Naive thymus-derived CD4-positive, alpha-beta T cell (primary cell): ENCODE measurements around the gene CRHR2. TPM values are rescaled to one million over a fixed set of nuclear protein-coding genes. Genes with fewer than 3 reads are reported as not detected.

ENCODE experiments used
- ATAC-seq: fragments of 150-1000 bp; cut with Tn5 transposase; 2 replicates; pipeline ENCODE4 v1.10.0; 2021; ENCODE audit warnings: mild to moderate bottlenecking, moderate library complexity
- CTCF ChIA-PET: fragments of 350-600 bp; sonication (Branson Sonifier 250); formaldehyde crosslinking; loops from one replicate; lab custom pipeline; 2021; ENCODE audit warnings: antibody characterized with exemption; lab: Charles Lee
- POLR2A ChIA-PET: fragments of 350-600 bp; sonication (Branson Sonifier 250); formaldehyde crosslinking; loops from one replicate; lab custom pipeline; 2021; ENCODE audit warnings: antibody characterized with exemption, inconsistent platforms; lab: Charles Lee
- DNase-seq, 9 donors: peaks; one replicate each; pipeline versions ENCODE4 v3.0.0 to v3.0.0-alpha.2; 2020 to 2022; ENCODE audit warnings: mixed read lengths in 1 of 9
- H3K27ac ChIP-seq: one replicate; pipeline ENCODE4 v1.7.0; 2013; ENCODE audit warnings: mild to moderate bottlenecking, low read depth, low read length, moderate library complexity
- H3K27me3 ChIP-seq, 2 donors: one replicate each; pipeline ENCODE4 v1.7.0; 2013; ENCODE audit warnings: low read length in 2 of 2, mild to moderate bottlenecking in 2 of 2, moderate library complexity in 2 of 2; ENCODE audit not compliant: control insufficient read depth in 2 of 2, insufficient read depth in 2 of 2
- H3K36me3 ChIP-seq, 3 experiments: 1 replicate in 2 of 3; 2 replicates in 1 of 3; pipeline ENCODE4 v1.7.0; 2013; ENCODE audit warnings: low read length in 3 of 3, mild to moderate bottlenecking in 3 of 3, moderate library complexity in 1 of 3; ENCODE audit not compliant: insufficient read depth in 3 of 3, control insufficient read depth in 2 of 3
- H3K4me1 ChIP-seq, 2 donors: one replicate each; pipeline ENCODE4 v1.7.0; 2013; ENCODE audit warnings: low read length in 2 of 2, mild to moderate bottlenecking in 2 of 2, moderate library complexity in 1 of 2; ENCODE audit not compliant: control insufficient read depth in 2 of 2, insufficient read depth in 2 of 2
- H3K4me3 ChIP-seq: 2 replicates; pipeline ENCODE4 v1.7.0; 2013; ENCODE audit warnings: mild to moderate bottlenecking, low read length
- H3K9me3 ChIP-seq, 3 experiments: 1 replicate in 2 of 3; 2 replicates in 1 of 3; pipeline ENCODE4 v1.7.0; 2013; ENCODE audit warnings: low read length in 3 of 3; ENCODE audit not compliant: control insufficient read depth in 2 of 3
- H3K27ac Mint-ChIP-seq, 9 donors: one replicate each; pipeline ENCODE4 v1.8.0; 2020 to 2022; ENCODE audit warnings: mixed read lengths in 9 of 9, mild to moderate bottlenecking in 8 of 9, moderate library complexity in 5 of 9, inconsistent platforms in 2 of 9
- H3K27me3 Mint-ChIP-seq, 5 donors: one replicate each; pipeline ENCODE4 v1.8.0; 2021 to 2022; ENCODE audit warnings: mixed read lengths in 5 of 5, mild to moderate bottlenecking in 1 of 5
- H3K36me3 Mint-ChIP-seq, 5 donors: one replicate each; pipeline ENCODE4 v1.8.0; 2020 to 2022; ENCODE audit warnings: mixed read lengths in 5 of 5, mild to moderate bottlenecking in 3 of 5, inconsistent platforms in 1 of 5
- H3K4me1 Mint-ChIP-seq, 7 donors: one replicate each; pipeline ENCODE4 v1.8.0; 2020 to 2022; ENCODE audit warnings: mixed read lengths in 7 of 7, mild to moderate bottlenecking in 3 of 7, inconsistent platforms in 1 of 7
- H3K4me3 Mint-ChIP-seq, 10 donors: one replicate each; pipeline ENCODE4 v1.8.0; 2020 to 2022; ENCODE audit warnings: mild to moderate bottlenecking in 10 of 10, mixed read lengths in 10 of 10, moderate library complexity in 6 of 10, inconsistent platforms in 2 of 10
- H3K9me3 Mint-ChIP-seq, 11 donors: one replicate each; pipeline ENCODE4 v1.8.0; 2020 to 2022; ENCODE audit warnings: mixed read lengths in 11 of 11, mild to moderate bottlenecking in 4 of 11, inconsistent platforms in 1 of 11, moderate library complexity in 1 of 11
- intact Hi-C, 2 donors: fragments of 100-400 bp; cut with micrococcal nuclease; formaldehyde crosslinking; loops; one replicate each; pipeline ENCODE4 v1.15.1; 2023
- polyA plus RNA-seq, 2 donors: library from polyadenylated mRNA; unstranded; fragments of 300-500 nt; fragmentation: Illumina TruSeq; gene quantifications; one replicate each; pipeline ENCODE4 v1.2.3, GENCODE V29; 2021
- total RNA-seq, 6 experiments: library from RNA in 5 of 6; stranded (reverse) in 5 of 6; gene quantifications; 1 replicate in 5 of 6; 2 replicates in 1 of 6; pipeline ENCODE4 v1.2.3 and lab custom pipeline; 2021 to 2026

Gene CRHR2
- total and polyA plus RNA-seq, 7 experiments from 2014 or later = not detected

DNA sequence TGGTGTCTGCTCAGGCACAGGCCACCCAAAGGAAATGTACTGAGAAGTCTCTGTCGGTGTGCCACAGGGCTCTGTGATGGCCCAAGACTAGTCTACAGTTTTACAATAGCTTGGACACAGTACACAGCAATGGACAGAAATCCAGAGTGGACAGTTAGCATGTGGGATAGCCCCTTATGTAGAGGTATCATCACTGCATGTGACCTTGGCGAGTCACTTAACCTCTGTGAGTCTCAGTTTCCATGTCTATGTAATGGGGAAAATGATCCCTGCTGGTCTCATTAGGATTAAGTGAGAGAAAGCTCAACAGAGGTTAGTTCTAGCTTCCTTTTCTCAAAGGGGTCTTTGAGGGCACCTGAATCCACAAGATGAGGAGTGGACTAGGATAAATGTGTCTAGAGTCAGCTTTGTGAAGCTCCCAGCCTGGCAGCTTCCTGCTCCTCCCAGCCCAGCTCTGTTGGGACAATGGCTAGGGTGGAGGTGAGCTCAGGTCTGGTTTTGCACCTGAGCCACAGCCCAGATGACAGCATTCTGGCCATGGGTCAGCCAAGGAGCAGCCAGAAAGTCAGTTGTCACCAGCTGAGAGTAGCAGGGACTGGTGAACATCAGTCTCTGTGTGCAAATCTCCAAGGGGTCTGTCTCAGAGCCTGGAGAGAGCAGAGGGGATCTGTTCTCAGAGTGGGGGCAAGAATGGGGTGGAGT, 17.9 kb downstream of the CRHR2 start:
- Mint-ChIP-seq H3K27ac (no peak overlapping the region), H3K4me1 (no peaks in the 10 kb centered on the region), H3K36me3 (no peaks in the 10 kb centered on the region), H3K9me3 (no peaks in the 10 kb centered on the region), H3K4me3 (no peak overlapping the region), H3K27me3 (peaks cover 0 to 4% (median 0%) of the 10 kb centered on the region in 5 donors)
- ChIA-PET CTCF (no interaction called here), POLR2A (no interaction called here)
- no peak for ATAC-seq
- H3K27me3 ChIP-seq = no peaks in the 10 kb centered on the region
- no peak for DNase-seq
- H3K4me3 ChIP-seq = no peak overlapping the region
- intact Hi-C loops = no loop called here
- no peaks in the 10 kb centered on the region for H3K4me1 ChIP-seq
- H3K9me3 ChIP-seq = no peaks in the 10 kb centered on the region
- no peaks in the 10 kb centered on the region for H3K36me3 ChIP-seq
- no peak overlapping the region for H3K27ac ChIP-seq

DNA sequence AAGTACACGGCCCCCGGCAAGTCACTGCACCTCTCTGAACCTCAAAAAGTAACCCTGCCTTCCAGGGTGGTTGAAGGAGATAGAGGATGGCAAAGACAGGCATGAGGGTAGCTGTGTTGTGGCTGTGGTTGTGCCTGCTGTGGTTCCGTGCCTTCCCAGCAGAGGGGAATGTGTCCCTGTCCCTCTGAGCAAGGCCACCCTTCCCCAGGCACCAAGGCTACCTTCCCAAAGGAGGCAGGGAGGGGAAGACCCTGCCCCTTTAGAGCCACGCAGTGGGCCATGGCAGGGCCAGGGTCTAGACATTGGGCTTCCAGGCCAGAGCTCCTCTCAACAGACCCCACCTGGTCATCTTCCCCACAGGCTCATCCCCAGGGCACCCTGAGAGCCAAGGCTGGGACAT, 18.8 kb downstream of the CRHR2 start:
- intact Hi-C loops = no loop called here
- Mint-ChIP-seq H3K27me3 (peaks cover 0 to 4% (median 0%) of the 10 kb centered on the region in 5 donors), H3K4me3 (no peak overlapping the region), H3K27ac (no peak overlapping the region), H3K36me3 (no peaks in the 10 kb centered on the region), H3K4me1 (peaks cover 0 to 5% (median 0%) of the 10 kb centered on the region in 7 donors), H3K9me3 (no peaks in the 10 kb centered on the region)
- H3K36me3 ChIP-seq = no peaks in the 10 kb centered on the region
- no peaks in the 10 kb centered on the region for H3K9me3 ChIP-seq
- no peaks in the 10 kb centered on the region for H3K4me1 ChIP-seq
- DNase-seq (no peak), ATAC-seq (no peak)
- POLR2A ChIA-PET = no interaction called here
- H3K27ac ChIP-seq = no peak overlapping the region
- H3K27me3 ChIP-seq = no peaks in the 10 kb centered on the region
- CTCF ChIA-PET = interaction anchor here (1.2 kb wide), 1 partner anchor 64 kb away, joined by 4 read pairs; no protein-coding TSS in a partner anchor
- no peak overlapping the region for H3K4me3 ChIP-seq

DNA sequence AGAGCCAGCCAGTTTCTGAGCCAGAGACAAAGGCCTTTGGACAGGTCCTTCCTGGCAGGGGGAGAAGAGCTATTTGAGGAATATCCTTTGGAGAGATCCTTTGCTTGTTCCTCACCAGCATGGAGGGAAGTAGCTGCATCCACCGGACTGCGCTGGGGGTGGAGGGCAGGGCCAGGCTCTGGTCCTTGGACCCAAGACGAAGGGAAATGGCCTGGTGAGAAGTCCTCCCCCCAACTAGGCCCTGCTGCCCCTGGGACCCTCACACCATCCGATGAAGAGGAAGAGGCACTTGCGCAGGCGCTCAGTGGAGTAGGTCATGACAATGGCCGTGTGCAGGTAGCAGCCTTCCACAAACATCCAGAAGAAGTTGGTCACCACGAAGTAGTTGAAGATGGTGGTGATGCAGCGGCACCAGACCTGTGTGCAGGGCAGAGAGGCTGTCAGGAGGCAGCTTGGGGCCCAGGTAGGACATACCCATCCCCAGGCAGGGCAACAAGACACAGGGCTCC, 19.8 kb downstream of the CRHR2 start:
- ATAC-seq (no peak), DNase-seq (no peak)
- no peaks in the 10 kb centered on the region for H3K36me3 ChIP-seq
- intact Hi-C loops = no loop called here
- peaks cover 0 to 3% (median 0%) of the 10 kb centered on the region in 5 donors for H3K36me3 Mint-ChIP-seq
- H3K4me1 ChIP-seq = no peaks in the 10 kb centered on the region
- H3K27me3 ChIP-seq = no peaks in the 10 kb centered on the region
- no peak overlapping the region for H3K27ac Mint-ChIP-seq
- H3K4me1 Mint-ChIP-seq = peaks cover 0 to 5% (median 0%) of the 10 kb centered on the region in 7 donors
- ChIA-PET POLR2A (no interaction called here), CTCF (interaction anchor here (1.2 kb wide), 1 partner anchor 64 kb away, joined by 4 read pairs; no protein-coding TSS in a partner anchor)
- H3K9me3 Mint-ChIP-seq = no peaks in the 10 kb centered on the region
- H3K4me3 Mint-ChIP-seq = no peak overlapping the region
- no peaks in the 10 kb centered on the region for H3K9me3 ChIP-seq
- no peak overlapping the region for H3K4me3 ChIP-seq
- peaks cover 0 to 4% (median 0%) of the 10 kb centered on the region in 5 donors for H3K27me3 Mint-ChIP-seq
- no peak overlapping the region for H3K27ac ChIP-seq

DNA sequence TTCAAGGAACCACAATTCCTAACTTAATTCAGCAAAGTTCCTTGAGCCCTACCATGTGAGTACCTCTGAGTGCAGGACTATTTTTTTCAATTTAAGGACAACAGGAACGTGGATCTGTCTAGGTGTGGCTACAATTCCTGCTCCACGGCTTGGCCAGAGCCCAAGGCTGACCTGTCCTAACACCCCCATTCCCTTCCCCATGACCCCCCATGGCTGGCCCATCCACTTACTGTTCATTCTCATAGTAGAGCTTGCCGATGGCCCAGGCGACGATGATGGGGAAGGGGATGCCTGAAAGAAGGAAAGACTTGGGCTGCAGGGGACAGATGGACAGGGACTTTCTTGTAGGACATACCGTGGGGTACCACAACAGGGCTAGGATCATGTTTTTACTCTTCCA, 20.3 kb downstream of the CRHR2 start:
- H3K27ac ChIP-seq = no peak overlapping the region
- H3K27me3 ChIP-seq = no peaks in the 10 kb centered on the region
- H3K9me3 ChIP-seq = no peaks in the 10 kb centered on the region
- ATAC-seq = no peak
- Mint-ChIP-seq H3K4me3 (no peak overlapping the region), H3K36me3 (peaks cover 0 to 5% (median 0%) of the 10 kb centered on the region in 5 donors), H3K27ac (no peak overlapping the region), H3K4me1 (peaks cover 0 to 5% (median 0%) of the 10 kb centered on the region in 7 donors), H3K27me3 (peaks cover 0 to 4% (median 0%) of the 10 kb centered on the region in 5 donors), H3K9me3 (no peaks in the 10 kb centered on the region)
- H3K4me3 ChIP-seq = no peak overlapping the region
- CTCF ChIA-PET = no interaction called here
- DNase-seq = no peak
- POLR2A ChIA-PET = no interaction called here
- intact Hi-C loops = no loop called here
- no peaks in the 10 kb centered on the region for H3K36me3 ChIP-seq
- H3K4me1 ChIP-seq = no peaks in the 10 kb centered on the region

DNA sequence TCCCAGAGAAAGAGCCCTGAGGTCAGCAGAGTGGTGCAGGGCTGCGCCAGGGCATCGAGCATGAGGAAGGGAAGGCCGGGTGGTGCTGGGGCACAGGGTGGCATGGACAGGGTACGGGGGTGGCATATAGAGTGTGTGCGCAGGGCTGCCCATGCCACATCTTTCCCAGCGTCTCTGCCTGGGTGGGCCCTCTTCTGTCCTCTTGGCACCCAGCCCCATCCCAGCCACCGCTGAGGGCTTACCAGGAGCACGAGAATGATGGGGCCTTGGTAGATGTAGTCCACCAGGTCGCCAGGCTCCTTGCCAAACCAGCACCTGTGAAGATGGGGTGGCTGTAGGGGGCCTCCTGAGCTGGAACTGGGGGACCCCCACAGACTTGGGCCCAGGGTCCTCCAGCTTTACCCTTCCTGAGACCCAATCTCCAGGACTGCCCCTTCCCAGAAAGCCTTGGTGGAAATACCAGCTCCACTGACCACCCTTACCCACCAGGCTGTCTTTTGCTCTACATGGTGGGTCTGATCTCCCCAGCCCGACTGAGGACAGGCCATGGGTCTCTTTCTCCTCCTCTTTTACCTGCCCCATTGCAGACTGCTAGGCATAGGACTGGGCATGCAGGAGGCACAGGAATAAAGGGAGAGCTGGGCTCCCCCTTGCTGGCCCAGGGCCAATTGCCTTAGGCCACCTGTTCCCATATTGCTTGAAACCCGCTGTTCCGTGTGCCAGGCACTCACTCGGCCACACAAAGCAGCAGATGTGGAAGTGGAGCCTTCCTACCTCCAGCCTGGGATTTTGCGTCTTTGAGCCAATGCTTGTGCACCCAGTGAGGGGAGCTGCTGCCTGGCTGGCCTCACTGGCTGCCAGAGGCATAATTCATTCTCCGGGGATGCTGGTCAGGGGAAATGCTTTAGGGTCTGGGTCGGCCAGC, 21.7 kb downstream of the CRHR2 start:
- intact Hi-C loops = no loop called here

DNA sequence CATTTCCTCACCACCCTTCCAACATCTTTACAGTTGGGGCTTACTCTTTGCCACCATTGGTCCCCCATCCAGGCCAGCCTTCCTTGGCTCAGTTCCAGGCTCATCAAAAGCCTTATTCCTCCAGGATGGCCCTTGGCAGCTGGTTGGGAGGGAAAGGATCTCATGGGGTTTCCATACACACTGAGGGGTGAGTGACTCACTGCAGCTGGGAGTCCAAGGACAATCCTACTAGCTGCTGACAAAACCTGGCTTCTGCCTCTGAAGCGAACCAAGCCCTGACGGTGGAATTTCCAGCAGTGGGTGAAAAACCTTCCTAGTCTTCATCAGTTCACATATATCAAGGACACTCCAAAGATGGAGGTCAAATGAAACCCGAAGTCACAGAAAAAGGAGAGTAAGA, 22.9 kb downstream of the CRHR2 start:
- POLR2A ChIA-PET = no interaction called here
- no peak for DNase-seq

More for the DNA sequence above, 21.7 kb downstream of the CRHR2 start:
- H3K27me3 Mint-ChIP-seq = peaks cover 0 to 4% (median 0%) of the 10 kb centered on the region in 5 donors
- POLR2A ChIA-PET = no interaction called here
- no peaks in the 10 kb centered on the region for H3K27me3 ChIP-seq
- no peaks in the 10 kb centered on the region for H3K9me3 Mint-ChIP-seq
- CTCF ChIA-PET = no interaction called here
- no peak overlapping the region for H3K4me3 ChIP-seq
- no peak overlapping the region for H3K27ac ChIP-seq
- peaks cover 0 to 5% (median 0%) of the 10 kb centered on the region in 7 donors for H3K4me1 Mint-ChIP-seq
- H3K36me3 Mint-ChIP-seq = peaks cover 0 to 5% (median 0%) of the 10 kb centered on the region in 5 donors
- H3K9me3 ChIP-seq = no peaks in the 10 kb centered on the region
- H3K4me1 ChIP-seq = no peaks in the 10 kb centered on the region
- H3K27ac Mint-ChIP-seq = no peak overlapping the region
- DNase-seq (no peak), ATAC-seq (no peak)
- H3K4me3 Mint-ChIP-seq = no peak overlapping the region
- H3K36me3 ChIP-seq = no peaks in the 10 kb centered on the region

More for the DNA sequence above, 22.9 kb downstream of the CRHR2 start:
- H3K27ac ChIP-seq = no peak overlapping the region
- H3K27me3 Mint-ChIP-seq = peaks cover 0 to 4% (median 0%) of the 10 kb centered on the region in 5 donors
- no peaks in the 10 kb centered on the region for H3K27me3 ChIP-seq
- peaks cover 0 to 10% (median 0%) of the 10 kb centered on the region in 5 donors for H3K36me3 Mint-ChIP-seq
- peaks cover 0 to 5% (median 0%) of the 10 kb centered on the region in 7 donors for H3K4me1 Mint-ChIP-seq
- ATAC-seq = no peak
- H3K9me3 Mint-ChIP-seq = no peaks in the 10 kb centered on the region
- H3K27ac Mint-ChIP-seq = no peak overlapping the region
- H3K9me3 ChIP-seq = no peaks in the 10 kb centered on the region
- no peak overlapping the region for H3K4me3 ChIP-seq
- H3K36me3 ChIP-seq = no peaks in the 10 kb centered on the region
- intact Hi-C loops = no loop called here
- H3K4me3 Mint-ChIP-seq = no peak overlapping the region
- CTCF ChIA-PET = no interaction called here
- H3K4me1 ChIP-seq = no peaks in the 10 kb centered on the region
